WTC11 (cell line): ENCODE data around the gene PKMYT1. TPM values are rescaled to one million over a fixed set of nuclear protein-coding genes. Genes with fewer than 3 reads are reported as not detected.

ENCODE experiments used
- ATAC-seq: fragments of 200-7000 bp; cut with Tn5 transposase; 2 replicates; pipeline ENCODE4 v1.10.0; 2021; ENCODE audit warnings: mild to moderate bottlenecking, moderate library complexity
- CTCF ChIA-PET: fragments of 300-600 bp; sonication (Branson Sonifier 250); formaldehyde crosslinking; loops from one replicate; lab custom pipeline; 2021; ENCODE audit warnings: antibody characterized with exemption; lab: Charles Lee
- POLR2A ChIA-PET: fragments of 350-600 bp; sonication (Branson Sonifier 250); formaldehyde crosslinking; loops from one replicate; lab custom pipeline; 2021; ENCODE audit warnings: antibody characterized with exemption; lab: Charles Lee
- DNase-seq: peaks from one replicate; pipeline ENCODE4 v3.0.0; 2021; ENCODE audit warnings: low spot score
- H3K27ac Mint-ChIP-seq: 2 replicates; pipeline ENCODE4 v1.8.0; 2021; ENCODE audit warnings: mixed read lengths
- H3K27me3 Mint-ChIP-seq: 2 replicates; pipeline ENCODE4 v1.8.0; 2021; ENCODE audit warnings: low read depth, mild to moderate bottlenecking, moderate library complexity, mixed read lengths
- H3K36me3 Mint-ChIP-seq: 2 replicates; pipeline ENCODE4 v1.8.0; 2021; ENCODE audit warnings: mixed read lengths
- H3K4me1 Mint-ChIP-seq: 2 replicates; pipeline ENCODE4 v1.8.0; 2022; ENCODE audit warnings: mixed read lengths
- H3K4me3 Mint-ChIP-seq: 2 replicates; pipeline ENCODE4 v1.8.0; 2021; ENCODE audit warnings: mild to moderate bottlenecking, moderate library complexity, mixed read lengths
- H3K9me3 Mint-ChIP-seq: 2 replicates; pipeline ENCODE4 v1.8.0; 2021; ENCODE audit warnings: mixed read lengths
- AFF4 ChIP-seq: sonication (generic); formaldehyde crosslinking; IDR thresholded peaks from 2 replicates; pipeline ENCODE4 v1.8.1; 2023; ENCODE audit warnings: mild to moderate bottlenecking, missing genetic modification reagents, borderline replicate concordance
- ARID4B ChIP-seq: sonication (generic); formaldehyde crosslinking; IDR thresholded peaks from 2 replicates; pipeline ENCODE4 v1.8.0; 2023; ENCODE audit warnings: missing genetic modification reagents, mild to moderate bottlenecking, borderline replicate concordance
- ATF1 ChIP-seq: sonication (generic); formaldehyde crosslinking; IDR thresholded peaks from 2 replicates; pipeline ENCODE4 v1.8.1; 2023; ENCODE audit warnings: mild to moderate bottlenecking, moderate library complexity, missing genetic modification reagents
- ERG ChIP-seq: fragments of 250-450 bp; sonication (Bioruptor Pico); IDR thresholded peaks from 2 replicates; pipeline ENCODE4 v1.8.0; 2021; ENCODE audit warnings: mild to moderate bottlenecking
- FOXP1 ChIP-seq: sonication (generic); formaldehyde crosslinking; IDR thresholded peaks from 2 replicates; pipeline ENCODE4 v1.8.0; 2022; ENCODE audit warnings: missing genetic modification reagents, mild to moderate bottlenecking, moderate library complexity, borderline replicate concordance
- GRHL2 ChIP-seq: fragments of 250-450 bp; sonication (Bioruptor Pico); IDR thresholded peaks from 2 replicates; pipeline ENCODE4 v1.8.0; 2022; ENCODE audit warnings: mild to moderate bottlenecking, moderate library complexity; ENCODE audit not compliant: insufficient replicate concordance, severe bottlenecking
- HMGXB4 ChIP-seq: sonication (generic); formaldehyde crosslinking; IDR thresholded peaks from 2 replicates; pipeline ENCODE4 v1.8.1; 2023; ENCODE audit warnings: mild to moderate bottlenecking, moderate library complexity, missing genetic modification reagents
- MXD4 ChIP-seq: fragments of 250-450 bp; sonication (Bioruptor Pico); IDR thresholded peaks from 2 replicates; pipeline ENCODE4 v1.8.0; 2021; ENCODE audit warnings: mild to moderate bottlenecking, moderate library complexity, borderline replicate concordance
- NFATC4 ChIP-seq: fragments of 250-450 bp; sonication (Bioruptor Pico); IDR thresholded peaks from 2 replicates; pipeline ENCODE4 v1.9.0; 2021; ENCODE audit warnings: mild to moderate bottlenecking
- NR2C2 ChIP-seq: sonication (generic); formaldehyde crosslinking; IDR thresholded peaks from 2 replicates; pipeline ENCODE4 v1.8.0; 2022; ENCODE audit warnings: mild to moderate bottlenecking, missing genetic modification reagents
- OVOL2 ChIP-seq: fragments of 250-450 bp; sonication (Bioruptor Pico); IDR thresholded peaks from 2 replicates; pipeline ENCODE4 v1.9.0; 2021; ENCODE audit warnings: mild to moderate bottlenecking, borderline replicate concordance
- PREB ChIP-seq: sonication (generic); formaldehyde crosslinking; IDR thresholded peaks from 2 replicates; pipeline ENCODE4 v1.8.1; 2022; ENCODE audit warnings: mild to moderate bottlenecking, missing genetic modification reagents, moderate library complexity, borderline replicate concordance
- SMAD4 ChIP-seq: sonication (generic); formaldehyde crosslinking; IDR thresholded peaks from 2 replicates; pipeline ENCODE4 v1.8.0; 2022; ENCODE audit warnings: mild to moderate bottlenecking, missing genetic modification reagents
- USF2 ChIP-seq: sonication (generic); formaldehyde crosslinking; IDR thresholded peaks from 2 replicates; pipeline ENCODE4 v1.8.1; 2023; ENCODE audit warnings: mild to moderate bottlenecking, missing genetic modification reagents, moderate library complexity
- ZNF219 ChIP-seq: sonication (generic); formaldehyde crosslinking; IDR thresholded peaks from 2 replicates; pipeline ENCODE4 v1.8.0; 2023; ENCODE audit warnings: missing genetic modification reagents, mild to moderate bottlenecking, borderline replicate concordance
- ZNF232 ChIP-seq: sonication (generic); formaldehyde crosslinking; IDR thresholded peaks from 2 replicates; pipeline ENCODE4 v1.8.0; 2022; ENCODE audit warnings: mild to moderate bottlenecking, missing genetic modification reagents
- ZNF532 ChIP-seq: fragments of 250-450 bp; sonication (Bioruptor Pico); IDR thresholded peaks from 2 replicates; pipeline ENCODE4 v1.9.0; 2021; ENCODE audit warnings: mild to moderate bottlenecking, borderline replicate concordance
- ZNF671 ChIP-seq: fragments of 250-450 bp; sonication (Bioruptor Pico); IDR thresholded peaks from 2 replicates; pipeline ENCODE4 v1.8.0; 2021; ENCODE audit warnings: mild to moderate bottlenecking
- total RNA-seq: library from RNA; stranded (reverse); gene quantifications from 3 replicates; pipeline ENCODE4 v1.2.3, GENCODE V29; 2021

The PKMYT1 gene
- total RNA-seq, 1 experiment from 2014 or later: 120 TPM

GRCh38 chr16:2963723-2964474 is 16.3 kb downstream of the PKMYT1 start, which contains the start of gene KREMEN2:
KREMEN2 (plus strand) TSS chr16:2964275; CDS start chr16:2964521, 246 bp downstream.
- ATAC-seq: peak; percentile 20
- CTCF ChIA-PET: interaction anchor here (0.6 to 5.4 kb wide), 31 partner anchors 8 to 634 kb away, joined by 3 to 43 read pairs (median 4); partner anchors contain the start of genes FLYWCH2, PKMYT1, PRSS22 and TNFRSF12A
- POLR2A ChIA-PET: interaction anchor here (1.0 to 1.2 kb wide), 3 partner anchors 8 to 52 kb away, joined by 3 to 4 read pairs (median 4); no protein-coding TSS in a partner anchor
- peaks cover 15% of the 10 kb centered on the region for H3K4me1 Mint-ChIP-seq
- peak within 1 kb of the TSS; percentile 89 for H3K4me3 Mint-ChIP-seq
- no peaks in the 10 kb centered on the region for H3K36me3 Mint-ChIP-seq
- peak; percentile 83 for DNase-seq
- peaks cover 38% of the 10 kb centered on the region for H3K27me3 Mint-ChIP-seq
- H3K9me3 Mint-ChIP-seq: no peaks in the 10 kb centered on the region
- H3K27ac Mint-ChIP-seq: no peak within 1 kb of the TSS
- TF ChIP-seq NFATC4 (no peak), MXD4 (no peak), NR2C2 (CRISPR knock-in tag) (no peak), ZNF532 (CRISPR knock-in tag) (no peak), ZNF219 (0 out of 2 replicates have a peak, but pooled peaks have one; percentile 57), AFF4 (CRISPR knock-in tag) (no peak), FOXP1 (no peak), GRHL2 (CRISPR knock-in tag) (no peak), ZNF671 (CRISPR knock-in tag) (no peak), PREB (no peak), ERG (CRISPR knock-in tag) (no peak), ATF1 (CRISPR knock-in tag) (no peak), OVOL2 (no peak), SMAD4 (CRISPR knock-in tag) (no peak), USF2 (CRISPR knock-in tag) (peak; percentile 78), ARID4B (CRISPR knock-in tag) (peak; percentile 63; the same call in 1 of the 2 replicates), HMGXB4 (CRISPR knock-in tag) (peak; percentile 42; the same call in 1 of the 2 replicates), ZNF232 (CRISPR knock-in tag) (no peak)
